ENCODE results near the gene CGB8.

The CGB8 gene

DNA sequence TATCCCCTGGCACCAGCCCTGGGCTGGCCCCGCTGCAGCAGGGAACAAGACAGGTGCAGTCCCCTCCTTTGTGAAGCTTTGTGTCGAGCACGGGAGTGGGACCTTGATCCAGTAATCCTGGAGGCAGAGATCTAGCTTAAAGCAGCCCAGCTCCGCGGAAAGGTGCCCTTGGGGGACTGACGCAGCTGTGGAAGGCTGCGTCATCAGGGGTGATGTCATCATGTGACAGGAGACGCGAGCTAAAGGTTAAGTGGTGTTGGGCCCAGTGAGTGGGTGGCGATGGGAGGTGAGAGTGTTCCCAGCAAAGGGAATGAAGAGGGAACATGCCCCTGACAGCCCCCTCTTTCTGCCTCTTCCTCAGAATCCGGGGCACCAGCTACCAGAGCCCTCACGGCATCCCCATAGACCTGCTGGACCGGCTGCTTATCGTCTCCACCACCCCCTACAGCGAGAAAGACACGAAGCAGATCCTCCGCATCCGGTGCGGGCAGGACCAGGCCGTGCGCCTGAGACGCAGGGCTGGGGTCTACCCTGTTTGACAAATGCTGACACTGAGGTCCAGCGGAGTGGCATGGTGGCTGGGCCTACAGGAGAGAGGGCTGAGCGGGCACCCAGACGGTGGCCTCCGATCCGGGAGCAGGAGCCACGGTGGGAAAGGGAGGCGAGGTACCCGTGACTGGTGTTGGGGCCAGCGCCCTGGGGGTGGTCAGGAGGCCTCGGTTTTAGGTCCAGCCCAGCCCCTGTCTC is 34.6 kb downstream of the CGB8 start:
- CTCF ChIA-PET: interaction anchor here (1.5 kb wide), 1 partner anchor 14 kb away, joined by 7 read pairs; no protein-coding TSS in a partner anchor
- no peak for DNase-seq (ENCODE audit: extremely low spot score)
- POLR2A ChIA-PET: no interaction called here

DNA sequence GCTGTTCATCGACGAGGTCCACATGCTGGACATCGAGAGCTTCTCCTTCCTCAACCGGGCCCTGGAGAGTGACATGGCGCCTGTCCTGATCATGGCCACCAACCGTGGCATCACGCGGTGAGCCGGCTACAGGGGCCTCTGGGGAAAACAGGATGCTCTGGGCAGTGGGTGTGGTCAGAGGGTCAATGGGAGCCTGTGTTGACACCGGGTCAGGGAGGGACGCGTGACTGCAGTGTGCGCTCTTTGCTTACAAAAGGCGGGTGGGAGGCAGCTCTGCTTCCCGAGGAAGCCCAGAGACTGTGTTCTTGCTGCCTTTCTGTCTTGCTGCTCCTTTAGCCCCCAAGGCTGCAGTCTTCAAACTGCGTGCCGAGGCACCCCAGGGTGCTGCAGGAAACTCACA is 37.7 kb downstream of the CGB8 start:
- ChIA-PET POLR2A (no interaction called here), CTCF (no interaction called here)
- no peak for DNase-seq (ENCODE audit: extremely low spot score)
- TF ChIP-seq L3MBTL2 (conservative IDR thresholded peaks at IDR 0.05) (no peak), LEF1 (IDR thresholded peaks at IDR 0.05; ENCODE audit: borderline replicate concordance) (no peak), FOXM1 (IDR thresholded peaks at IDR 0.05; ENCODE audit: borderline replicate concordance) (no peak), FOXA1 (IDR thresholded peaks at IDR 0.05) (no peak), ZNF384 (IDR thresholded peaks at IDR 0.05) (no peak), BHLHE40 (IDR thresholded peaks at IDR 0.05; ENCODE audit: borderline replicate concordance) (no peak), HDGF (IDR thresholded peaks at IDR 0.05; ENCODE audit: borderline replicate concordance) (no peak), NFRKB (IDR thresholded peaks at IDR 0.05) (no peak), ELF4 (IDR thresholded peaks at IDR 0.05) (no peak), ARNT (IDR thresholded peaks at IDR 0.05) (no peak), SUZ12 (IDR thresholded peaks at IDR 0.05) (no peak), SP1 (IDR thresholded peaks at IDR 0.05) (no peak), FOXK2 (IDR thresholded peaks at IDR 0.05) (no peak), CTBP1 (IDR thresholded peaks at IDR 0.05; ENCODE audit: borderline replicate concordance) (no peak), TARDBP (IDR thresholded peaks at IDR 0.05) (no peak)
- TF ChIP-seq, protein P1, sequence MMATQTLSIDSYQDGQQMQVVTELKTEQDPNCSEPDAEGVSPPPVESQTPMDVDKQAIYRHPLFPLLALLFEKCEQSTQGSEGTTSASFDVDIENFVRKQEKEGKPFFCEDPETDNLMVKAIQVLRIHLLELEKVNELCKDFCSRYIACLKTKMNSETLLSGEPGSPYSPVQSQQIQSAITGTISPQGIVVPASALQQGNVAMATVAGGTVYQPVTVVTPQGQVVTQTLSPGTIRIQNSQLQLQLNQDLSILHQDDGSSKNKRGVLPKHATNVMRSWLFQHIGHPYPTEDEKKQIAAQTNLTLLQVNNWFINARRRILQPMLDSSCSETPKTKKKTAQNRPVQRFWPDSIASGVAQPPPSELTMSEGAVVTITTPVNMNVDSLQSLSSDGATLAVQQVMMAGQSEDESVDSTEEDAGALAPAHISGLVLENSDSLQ (IDR thresholded peaks at IDR 0.05): no peak

More for the DNA sequence above, 34.6 kb downstream of the CGB8 start:
- TF ChIP-seq FOXA1 (IDR thresholded peaks at IDR 0.05) (no peak), LEF1 (IDR thresholded peaks at IDR 0.05; ENCODE audit: borderline replicate concordance) (no peak), SUZ12 (IDR thresholded peaks at IDR 0.05) (no peak), FOXK2 (IDR thresholded peaks at IDR 0.05) (no peak), HDGF (IDR thresholded peaks at IDR 0.05; ENCODE audit: borderline replicate concordance) (no peak)
- TF ChIP-seq, protein P1 (IDR thresholded peaks at IDR 0.05): no peak

DNA sequence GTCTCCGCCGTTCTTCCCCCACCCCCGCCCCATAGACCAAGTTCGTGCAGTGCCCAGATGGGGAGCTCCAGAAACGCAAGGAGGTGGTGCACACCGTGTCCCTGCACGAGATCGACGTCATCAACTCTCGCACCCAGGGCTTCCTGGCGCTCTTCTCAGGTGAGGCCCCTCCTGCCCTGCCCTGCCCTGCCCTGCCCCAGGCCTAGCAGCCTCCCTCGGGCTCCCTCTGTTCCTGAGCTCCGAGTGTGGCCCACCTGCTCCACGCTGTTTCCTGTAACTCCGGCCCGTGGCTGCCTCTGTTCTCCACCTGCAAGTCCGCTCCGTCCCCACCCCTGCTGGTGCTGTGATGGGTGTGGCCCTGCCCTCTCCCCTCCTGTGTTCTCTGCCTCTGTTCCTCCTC is 38.5 kb downstream of the CGB8 start:
- no peak for TF ChIP-seq NFRKB (IDR thresholded peaks at IDR 0.05)
- TF ChIP-seq FOXK2 (IDR thresholded peaks at IDR 0.05): no peak
- no peak for TF ChIP-seq HDGF (IDR thresholded peaks at IDR 0.05; ENCODE audit: borderline replicate concordance)
- TF ChIP-seq ARNT (IDR thresholded peaks at IDR 0.05): no peak
- TF ChIP-seq ZNF384 (IDR thresholded peaks at IDR 0.05): no peak
- no peak for TF ChIP-seq L3MBTL2 (conservative IDR thresholded peaks at IDR 0.05)
- TF ChIP-seq LEF1 (IDR thresholded peaks at IDR 0.05; ENCODE audit: borderline replicate concordance): no peak
- TF ChIP-seq SUZ12 (IDR thresholded peaks at IDR 0.05): no peak
- TF ChIP-seq CTBP1 (IDR thresholded peaks at IDR 0.05; ENCODE audit: borderline replicate concordance): no peak
- TF ChIP-seq FOXM1 (IDR thresholded peaks at IDR 0.05; ENCODE audit: borderline replicate concordance): no peak
- TF ChIP-seq SP1 (IDR thresholded peaks at IDR 0.05): no peak
- TF ChIP-seq FOXA1 (IDR thresholded peaks at IDR 0.05): no peak
- no peak for TF ChIP-seq TARDBP (IDR thresholded peaks at IDR 0.05)
- TF ChIP-seq, protein P1 (IDR thresholded peaks at IDR 0.05): no peak
- TF ChIP-seq ELF4 (IDR thresholded peaks at IDR 0.05): no peak
- no peak for TF ChIP-seq BHLHE40 (IDR thresholded peaks at IDR 0.05; ENCODE audit: borderline replicate concordance)
- CTCF ChIA-PET: interaction anchor here (3.6 kb wide), 1 partner anchor 11 kb away, joined by 16 read pairs; no protein-coding TSS in a partner anchor

DNA sequence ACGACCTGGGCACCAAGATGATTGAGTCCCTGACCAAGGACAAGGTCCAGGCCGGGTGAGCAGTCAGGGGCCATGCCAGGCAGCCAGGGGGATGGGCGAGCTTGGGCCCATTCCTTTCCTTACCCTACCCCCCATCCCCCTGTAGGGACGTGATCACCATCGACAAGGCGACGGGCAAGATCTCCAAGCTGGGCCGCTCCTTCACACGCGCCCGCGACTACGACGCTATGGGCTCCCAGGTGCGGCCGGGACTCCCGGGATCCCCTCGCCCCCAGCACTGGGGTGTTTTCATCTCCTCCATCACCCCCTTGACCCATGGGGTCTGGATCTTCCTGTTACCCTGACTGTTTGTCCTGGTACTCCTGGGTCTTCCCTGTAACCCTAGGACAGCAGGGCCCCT is 39.1 kb downstream of the CGB8 start:
- no peak for DNase-seq (ENCODE audit: extremely low spot score)
- ChIA-PET CTCF (interaction anchor here (3.6 kb wide), 1 partner anchor 10 kb away, joined by 16 read pairs; no protein-coding TSS in a partner anchor), POLR2A (no interaction called here)
- TF ChIP-seq L3MBTL2 (conservative IDR thresholded peaks at IDR 0.05): no peak
- TF ChIP-seq SP1 (IDR thresholded peaks at IDR 0.05): no peak
- TF ChIP-seq ARNT (IDR thresholded peaks at IDR 0.05): no peak
- no peak for TF ChIP-seq NFRKB (IDR thresholded peaks at IDR 0.05)
- TF ChIP-seq TARDBP (IDR thresholded peaks at IDR 0.05): no peak
- no peak for TF ChIP-seq ELF4 (IDR thresholded peaks at IDR 0.05)
- no peak for TF ChIP-seq BHLHE40 (IDR thresholded peaks at IDR 0.05; ENCODE audit: borderline replicate concordance)
- TF ChIP-seq SUZ12 (IDR thresholded peaks at IDR 0.05): no peak

More for the DNA sequence above, 38.5 kb downstream of the CGB8 start:
- POLR2A ChIA-PET: no interaction called here
- no peak for DNase-seq (ENCODE audit: extremely low spot score)

DNA sequence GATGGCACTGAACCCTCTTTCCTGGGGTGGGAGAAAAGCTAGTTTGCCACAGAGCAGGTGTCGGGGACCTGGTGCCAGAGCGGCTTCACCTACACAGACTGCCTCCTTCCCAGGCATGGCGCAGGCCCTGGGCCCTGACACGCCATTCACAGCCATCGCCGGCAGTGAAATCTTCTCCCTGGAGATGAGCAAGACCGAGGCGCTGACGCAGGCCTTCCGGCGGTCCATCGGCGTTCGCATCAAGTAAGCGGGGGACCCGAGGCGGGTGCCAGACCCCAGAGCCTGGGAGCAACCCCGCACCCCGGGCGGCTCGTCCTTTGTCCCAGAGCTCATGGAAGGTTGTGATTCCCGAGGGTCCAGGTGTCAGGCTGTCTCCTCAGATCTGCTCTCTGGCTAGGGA is 42.0 kb downstream of the CGB8 start:
- POLR2A ChIA-PET: interaction anchor here (1.2 kb wide), 1 partner anchor 13 kb away, joined by 3 read pairs; the partner anchor contains the start of gene RUVBL2
- TF ChIP-seq SP1 (IDR thresholded peaks at IDR 0.05) (no peak), HDGF (IDR thresholded peaks at IDR 0.05; ENCODE audit: borderline replicate concordance) (no peak), TARDBP (IDR thresholded peaks at IDR 0.05) (no peak), L3MBTL2 (conservative IDR thresholded peaks at IDR 0.05) (no peak), LEF1 (IDR thresholded peaks at IDR 0.05; ENCODE audit: borderline replicate concordance) (no peak), ELF4 (IDR thresholded peaks at IDR 0.05) (no peak), BHLHE40 (IDR thresholded peaks at IDR 0.05; ENCODE audit: borderline replicate concordance) (no peak), NFRKB (IDR thresholded peaks at IDR 0.05) (no peak), FOXM1 (IDR thresholded peaks at IDR 0.05; ENCODE audit: borderline replicate concordance) (no peak), ARNT (IDR thresholded peaks at IDR 0.05) (no peak), ZNF384 (IDR thresholded peaks at IDR 0.05) (no peak), CTBP1 (IDR thresholded peaks at IDR 0.05; ENCODE audit: borderline replicate concordance) (no peak), FOXK2 (IDR thresholded peaks at IDR 0.05) (no peak), FOXA1 (IDR thresholded peaks at IDR 0.05) (no peak)
- TF ChIP-seq, protein P1 (IDR thresholded peaks at IDR 0.05): no peak
- DNase-seq (ENCODE audit: extremely low spot score): no peak
- CTCF ChIA-PET: no interaction called here

Data from HEK293T (cell line).